ENCODE results near the gene SEC61A1.
A peak's percentile ranks its signal among the peaks of the same experiment; 100 is the strongest.

SEC61A1 gene

DNA sequence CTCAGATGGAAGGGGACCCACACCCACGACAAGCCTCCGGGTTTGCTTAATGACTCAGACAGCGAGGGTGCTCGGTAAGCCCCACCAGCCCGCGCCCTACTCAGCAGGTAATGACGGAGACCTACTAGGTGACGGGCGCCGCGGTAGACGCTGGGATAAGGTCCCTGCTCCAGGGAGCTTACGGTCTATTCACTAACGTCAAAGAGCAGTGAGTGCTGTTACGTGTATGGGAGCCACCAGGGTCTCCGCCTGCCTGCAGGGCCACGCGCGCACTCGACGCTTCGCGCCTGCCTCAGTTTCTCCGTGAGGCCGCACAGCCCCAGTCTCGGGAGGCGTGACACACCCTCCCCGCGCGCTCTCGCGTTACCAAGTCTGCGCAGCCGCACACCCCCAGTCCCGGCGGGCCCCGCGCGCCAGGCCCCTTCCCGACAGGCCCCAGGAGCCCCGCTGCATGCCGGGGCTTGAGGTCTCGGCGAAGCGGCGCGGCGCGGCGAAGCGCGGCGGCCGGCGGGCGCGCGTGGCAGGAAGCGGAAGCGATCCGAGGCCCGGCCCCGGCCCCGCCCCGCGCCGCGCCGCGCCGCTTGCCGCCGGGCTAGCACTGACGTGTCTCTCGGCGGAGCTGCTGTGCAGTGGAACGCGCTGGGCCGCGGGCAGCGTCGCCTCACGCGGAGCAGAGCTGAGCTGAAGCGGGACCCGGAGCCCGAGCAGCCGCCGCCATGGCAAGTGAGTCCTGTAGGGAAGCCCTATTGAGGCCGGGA is at the start of gene SEC61A1:
SEC61A1 (plus strand) TSS at position 601 of the 758 bp plus-strand sequence; CDS start at position 717, 116 bp downstream.
- DNase-seq = peak; percentile 97

- no peak for DNase-seq
Observed at GRCh38 chr3:128004661-128005060, 47.6 kb upstream of the SEC61A1 start.

DNA sequence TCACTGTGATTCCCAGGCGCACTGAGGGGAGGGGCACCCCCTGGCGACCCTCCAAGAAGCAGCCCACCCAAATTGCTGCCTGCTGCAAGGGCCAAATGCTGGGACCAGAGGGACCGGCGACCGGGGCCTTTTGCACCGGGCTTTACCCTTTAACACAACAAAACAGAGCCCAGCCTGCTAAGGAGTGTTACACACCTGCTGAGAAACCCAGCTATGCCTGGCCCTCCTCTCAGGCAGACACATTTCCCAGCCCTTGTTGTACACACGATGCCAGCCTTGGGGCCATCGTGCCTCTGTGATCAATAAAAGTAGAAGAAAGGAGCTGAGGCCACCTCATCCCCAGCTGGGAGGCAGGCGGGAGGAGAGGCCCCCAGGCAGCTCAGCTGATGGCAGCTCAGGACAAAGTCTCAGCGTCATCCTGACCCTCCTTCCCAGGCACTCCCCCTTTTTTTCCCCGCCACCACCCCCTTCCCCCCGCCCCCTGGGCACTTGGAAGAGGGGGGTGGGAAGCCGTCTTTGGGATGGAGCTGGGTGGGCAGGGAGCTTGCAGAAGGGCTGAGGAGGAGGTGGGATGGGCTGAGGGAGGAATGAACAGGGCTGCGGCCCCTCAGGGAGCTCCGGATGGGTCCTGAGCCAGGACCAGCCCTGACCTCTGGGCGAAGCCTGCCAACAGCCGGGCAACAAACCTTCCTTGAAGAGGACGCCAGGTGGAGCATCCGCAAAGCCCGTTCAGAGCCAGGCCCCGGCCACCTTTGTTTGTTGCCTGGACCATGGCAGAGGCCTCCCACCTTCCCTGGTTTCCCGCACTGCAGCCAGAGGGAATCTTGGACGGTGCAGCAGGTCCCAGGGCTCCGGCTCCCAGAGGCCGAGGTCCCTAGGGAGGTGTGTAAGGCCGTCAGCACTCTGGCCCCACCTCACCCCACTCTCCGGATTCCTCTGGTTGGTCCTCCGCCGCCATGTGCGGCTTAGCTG is 45.9 kb upstream of the SEC61A1 start:
- DNase-seq = peak; percentile 72

DNA sequence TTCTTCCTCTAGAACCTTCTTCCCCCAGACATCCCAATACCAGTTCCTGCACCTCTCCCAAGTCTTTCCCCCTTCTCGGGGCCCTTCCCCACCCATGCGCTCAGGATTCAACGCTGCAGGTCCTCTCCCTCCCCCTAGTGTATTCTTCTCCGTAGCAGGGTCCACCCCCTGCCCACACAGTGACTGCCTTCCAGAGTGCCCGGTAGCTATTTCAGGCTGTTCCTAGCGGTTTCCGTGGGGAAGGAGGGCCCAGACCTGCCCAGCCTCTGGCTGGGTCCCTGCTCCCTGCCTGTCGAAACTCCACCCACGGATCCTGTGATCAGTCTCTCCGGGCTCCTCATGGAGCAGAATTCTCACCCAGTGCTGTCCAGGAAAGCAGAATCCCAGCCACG is 45.2 kb upstream of the SEC61A1 start:
- peak; percentile 10 for DNase-seq

DNA sequence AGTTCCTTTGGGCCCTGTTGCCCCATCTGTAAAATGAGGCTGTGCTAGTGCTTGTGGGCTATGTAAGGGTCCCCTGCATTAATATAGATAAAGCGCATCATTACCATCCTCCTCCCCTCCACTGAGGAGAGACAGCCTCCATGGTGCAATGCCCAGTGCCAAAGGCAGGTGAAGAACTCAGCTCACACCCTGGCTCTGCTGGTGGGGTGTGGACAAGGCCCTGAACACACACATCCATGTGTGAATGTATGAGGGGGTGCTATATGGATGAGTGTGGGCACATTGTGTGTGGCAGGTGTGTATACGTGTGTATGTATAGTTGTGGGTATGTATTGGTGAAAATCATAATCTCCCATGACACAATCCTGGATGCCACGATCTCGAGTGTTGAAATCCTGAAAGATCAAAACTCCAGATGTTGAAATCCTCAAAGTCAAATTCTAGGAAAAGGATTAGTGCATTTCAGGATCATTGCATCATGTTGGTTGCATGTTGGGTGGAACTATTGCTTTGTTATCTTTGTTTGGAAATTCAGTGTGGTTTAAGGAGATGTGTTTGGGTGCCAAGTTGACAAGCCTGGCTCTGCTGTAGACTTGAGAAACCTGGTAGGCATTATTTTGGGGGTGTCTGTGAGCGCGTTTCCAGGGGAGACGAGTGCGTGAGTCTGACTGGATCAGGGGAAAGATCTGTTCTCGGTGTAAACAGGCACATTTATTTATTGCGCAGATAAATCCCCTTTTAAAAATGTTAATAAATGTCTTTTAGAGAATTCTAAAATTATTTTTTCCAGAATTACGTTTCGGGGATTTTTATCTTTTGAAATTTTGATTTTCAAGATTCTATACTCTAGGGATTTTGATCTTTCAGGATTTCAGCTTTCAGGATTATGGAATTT is 42.0 kb upstream of the SEC61A1 start:
- no peak for DNase-seq

DNA sequence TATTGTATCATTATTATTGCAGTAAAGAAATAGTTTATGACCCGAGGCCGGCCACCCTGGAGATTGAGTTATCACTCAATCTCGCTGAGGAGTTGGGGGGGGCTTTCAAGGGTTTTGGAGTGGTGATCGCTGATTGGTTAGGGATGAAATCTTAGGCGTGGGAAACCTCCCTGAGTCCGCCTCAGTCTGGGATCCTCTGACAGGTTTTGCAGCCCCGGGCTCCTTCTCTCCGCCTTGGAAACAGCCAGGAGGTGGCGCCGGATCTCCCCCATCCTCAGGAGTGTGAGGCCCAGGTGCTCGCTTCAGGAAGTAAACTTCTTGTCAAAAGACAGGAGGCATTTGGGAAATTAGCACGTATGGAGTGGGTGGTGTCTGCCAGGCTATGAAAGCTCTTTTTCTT is 41.1 kb upstream of the SEC61A1 start:
- DNase-seq = peak; percentile 60

GRCh38 chr3:128012050-128012449 is 40.2 kb upstream of the SEC61A1 start:
- DNase-seq = no peak

- DNase-seq = no peak
Observed at GRCh38 chr3:128014548-128014947, 37.7 kb upstream of the SEC61A1 start.

DNA sequence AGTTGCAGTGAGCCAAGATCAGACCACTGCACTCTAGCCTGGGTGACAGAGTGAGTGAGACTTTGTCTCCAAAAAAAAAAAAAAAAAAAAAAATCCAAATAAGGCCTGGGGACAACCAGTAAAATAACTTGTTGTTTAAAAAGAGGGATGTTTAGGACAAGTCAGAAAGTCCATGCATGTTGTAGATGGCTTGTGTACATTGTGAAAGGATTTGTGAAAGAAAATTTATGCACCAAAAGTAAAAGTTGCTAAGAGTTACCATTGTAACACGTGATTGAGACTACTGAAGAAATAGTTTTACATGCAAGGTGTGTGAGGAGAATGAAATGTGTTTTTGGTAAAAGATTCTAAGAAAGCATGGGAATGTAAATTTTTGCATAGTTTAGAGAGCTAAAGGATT is 35.7 kb upstream of the SEC61A1 start:
- DNase-seq = no peak

GRCh38 chr3:128021768-128022372 is 30.4 kb upstream of the SEC61A1 start:
- no peak for DNase-seq

- no peak for DNase-seq
Observed at GRCh38 chr3:128033102-128033501, 19.1 kb upstream of the SEC61A1 start.

- DNase-seq = no peak
Observed at GRCh38 chr3:128036119-128036518, 16.1 kb upstream of the SEC61A1 start.

DNA sequence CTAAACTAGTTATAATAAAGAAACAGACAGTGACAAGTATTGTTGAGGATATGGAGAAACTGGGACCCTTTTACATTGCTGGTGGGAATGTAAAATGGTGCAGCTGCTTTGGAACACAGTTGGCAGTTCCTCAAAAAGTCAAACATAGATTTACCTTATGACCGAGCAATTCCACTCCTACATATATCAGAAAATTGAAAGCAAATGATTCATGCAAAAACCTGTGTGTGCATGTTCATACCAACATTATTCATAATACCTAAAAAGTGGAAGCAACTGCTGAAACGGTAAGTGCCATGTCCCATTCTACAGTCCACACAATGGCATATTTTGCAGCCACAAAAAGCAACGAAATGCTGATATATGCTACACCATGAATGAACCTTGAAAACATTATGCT is 12.2 kb upstream of the SEC61A1 start:
- DNase-seq = no peak

DNA sequence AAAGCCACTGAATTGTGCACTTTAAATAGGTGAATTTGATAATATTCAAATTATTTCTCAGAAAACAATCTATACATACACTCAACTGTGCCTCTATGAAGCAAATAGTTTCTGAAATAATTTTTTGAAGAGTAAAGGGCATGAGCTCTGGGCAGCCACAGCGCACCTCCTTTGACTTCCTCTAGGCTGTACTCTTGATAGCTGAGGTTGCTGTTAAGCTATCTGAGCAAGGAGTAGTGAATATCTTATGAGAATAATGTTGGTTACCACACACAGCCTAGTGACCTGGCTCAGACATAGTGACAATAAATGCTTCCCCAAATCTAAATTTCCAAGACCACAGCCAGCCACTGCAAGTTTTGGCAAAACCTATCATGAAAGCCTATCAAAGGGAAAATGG is 11.6 kb upstream of the SEC61A1 start:
- DNase-seq = no peak

DNA sequence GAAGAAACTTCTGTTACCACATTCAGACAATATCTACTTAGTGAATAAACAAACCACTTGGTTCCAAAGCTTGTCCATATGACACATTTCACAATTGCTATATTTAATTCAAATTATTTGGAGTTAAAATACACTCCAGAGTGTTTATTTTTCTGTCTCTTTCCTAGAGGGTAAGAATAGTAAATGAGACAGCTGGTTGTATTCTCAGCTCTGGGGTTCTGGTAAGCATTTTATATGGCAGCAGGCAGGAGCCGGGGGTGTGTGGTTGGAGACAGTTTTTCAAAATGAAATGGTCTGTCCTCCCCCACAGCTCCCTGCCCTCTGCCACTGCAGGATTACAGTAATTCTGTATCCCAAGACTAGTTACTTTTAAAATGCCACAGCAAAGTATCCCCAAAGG is 10.9 kb upstream of the SEC61A1 start:
- DNase-seq = no peak

DNA sequence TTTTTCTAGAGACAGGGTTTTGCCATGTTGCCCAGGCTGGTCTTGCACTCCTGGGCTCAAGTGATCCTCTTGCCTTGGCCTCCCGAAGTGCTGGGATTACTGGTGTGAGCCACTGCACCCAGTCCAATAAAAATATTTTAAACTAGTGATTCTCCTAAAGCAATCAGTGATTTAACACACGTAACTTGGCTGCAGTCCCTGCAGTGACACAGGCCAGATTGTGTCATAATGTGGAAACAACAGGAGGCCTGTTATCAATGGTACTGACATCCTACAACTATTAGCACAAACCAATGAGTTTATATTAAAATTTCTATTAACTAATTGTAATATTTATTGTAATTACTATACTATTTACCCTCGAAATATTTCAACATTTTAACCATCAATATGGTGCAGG is 1.6 kb upstream of the SEC61A1 start:
- DNase-seq = no peak

GRCh38 chr3:128051459-128051836 is 789 bp upstream of the SEC61A1 start:
- DNase-seq = no peak

GRCh38 chr3:128052595-128053351 is 536 bp downstream of the SEC61A1 start:
- DNase-seq = peak; percentile 53

DNA sequence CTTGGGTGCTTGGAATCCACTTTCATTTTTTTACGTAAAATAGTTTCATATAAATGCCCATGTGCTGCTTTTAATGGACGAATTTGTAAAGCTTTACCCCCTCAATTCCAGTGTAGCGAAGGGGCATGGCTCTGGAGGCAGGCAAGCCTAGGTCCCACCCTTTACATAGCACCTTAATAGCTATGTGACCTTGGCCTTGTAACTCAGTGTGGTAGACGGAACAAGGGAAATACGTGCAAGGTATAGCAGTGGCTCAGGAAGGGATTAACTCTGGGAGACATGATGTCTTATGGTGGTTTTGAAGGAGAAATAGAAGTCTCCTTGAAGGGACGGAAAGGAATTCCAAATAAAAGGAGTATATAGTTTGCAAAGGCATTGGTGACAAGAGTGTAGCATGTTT is 1.4 kb downstream of the SEC61A1 start:
- no peak for DNase-seq

DNA sequence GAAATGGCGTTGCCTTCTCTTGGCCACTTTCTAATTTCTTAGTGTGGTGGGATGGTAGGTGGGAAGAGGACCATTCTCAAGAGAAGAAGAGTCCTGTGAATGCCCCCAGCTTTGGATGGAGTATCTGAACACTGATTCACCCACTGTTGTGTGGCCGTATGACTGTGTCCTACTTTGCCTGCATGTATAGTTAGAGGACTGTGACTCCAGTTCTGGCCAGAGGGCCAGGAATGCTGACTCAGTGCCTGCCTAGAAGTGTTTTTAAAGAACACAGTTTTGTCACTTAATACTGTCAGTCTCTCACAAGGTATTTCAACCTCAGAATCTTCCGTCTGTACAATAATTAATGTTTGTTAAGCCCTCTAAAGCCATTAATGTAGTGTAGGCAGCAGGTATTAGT is 2.1 kb downstream of the SEC61A1 start:
- DNase-seq = no peak

DNA sequence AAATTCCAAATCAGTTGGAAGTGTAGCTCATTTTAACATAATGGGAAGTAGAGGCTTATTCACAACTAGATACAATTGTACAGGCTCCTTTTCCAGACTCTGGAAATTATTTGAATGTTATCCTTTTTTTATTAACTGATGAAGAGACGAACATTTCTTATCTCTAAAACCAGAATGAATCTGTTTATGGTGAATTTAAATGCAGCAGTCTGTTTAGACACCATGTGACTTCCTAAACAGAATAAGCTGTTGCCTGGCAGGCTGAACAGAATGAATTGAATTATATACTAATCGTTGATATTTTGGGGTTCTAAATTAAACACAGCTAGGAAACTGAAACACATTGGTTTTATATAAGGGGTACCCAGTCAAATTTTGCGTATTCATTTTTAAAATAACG is 4.0 kb downstream of the SEC61A1 start:
- no peak for DNase-seq

Data from eye (tissue), 1 donor.